HepG2 (cell line): Measurements from ENCODE around the gene CKS1B. TPM values are rescaled to one million over a fixed set of nuclear protein-coding genes. Genes with fewer than 3 reads are reported as not detected.

Experiments
- FOXA3 ChIP-seq: IDR thresholded peaks from 2 replicates; pipeline ENCODE4 v1.6.1; 2016; ENCODE audit warnings: missing genetic modification reagents, missing compliant biosample characterization
- HIVEP1 ChIP-seq: sonication (generic); formaldehyde crosslinking; IDR thresholded peaks from 2 replicates; pipeline ENCODE4 v1.4.0; 2020; ENCODE audit warnings: mild to moderate bottlenecking, missing genetic modification reagents
- HMG20A ChIP-seq: IDR thresholded peaks from 2 replicates; pipeline ENCODE4 v1.6.1; 2016; ENCODE audit warnings: borderline replicate concordance
- MIXL1 ChIP-seq: IDR thresholded peaks from 2 replicates; pipeline ENCODE4 v1.6.1; 2016
- NCOA5 ChIP-seq: sonication (generic); formaldehyde crosslinking; IDR thresholded peaks from 2 replicates; pipeline ENCODE4 v1.4.0; 2020; ENCODE audit warnings: missing genetic modification reagents
- NKX3-1 ChIP-seq: sonication (generic); formaldehyde crosslinking; IDR thresholded peaks from 2 replicates; pipeline ENCODE4 v1.5.0; 2020; ENCODE audit warnings: missing genetic modification reagents
- ONECUT2 ChIP-seq: sonication (generic); formaldehyde crosslinking; IDR thresholded peaks from 2 replicates; pipeline ENCODE4 v1.4.0; 2020; ENCODE audit warnings: missing genetic modification reagents
- POLR2G ChIP-seq: fragments of 200-400 bp; formaldehyde crosslinking; IDR thresholded peaks from 2 replicates; pipeline ENCODE4 v1.6.1; 2018; ENCODE audit warnings: mild to moderate bottlenecking, low read depth, low read length, moderate library complexity
- SMAD3 ChIP-seq: sonication (generic); formaldehyde crosslinking; IDR thresholded peaks from 2 replicates; pipeline ENCODE4 v1.4.0; 2020; ENCODE audit warnings: missing genetic modification reagents
- SP1 ChIP-seq, 2 experiments: fragments of 450-650 bp in 1 of 2; sonication (generic) in 1 of 2; formaldehyde crosslinking in 1 of 2; IDR thresholded peaks; 2 replicates each; pipeline versions ENCODE4 v1.4.0 to v1.6.1; 2016 to 2020; ENCODE audit warnings: missing genetic modification reagents in 1 of 2
- SPEN ChIP-seq: sonication (generic); formaldehyde crosslinking; IDR thresholded peaks from 2 replicates; pipeline ENCODE4 v1.5.1; 2020; ENCODE audit warnings: low read depth, mild to moderate bottlenecking, missing genetic modification reagents
- TARDBP ChIP-seq: sonication (generic); formaldehyde crosslinking; IDR thresholded peaks from 2 replicates; pipeline ENCODE4 v1.8.0; 2022; ENCODE audit warnings: mild to moderate bottlenecking, missing genetic modification reagents
- TOPORS ChIP-seq: sonication (generic); formaldehyde crosslinking; IDR thresholded peaks from 2 replicates; pipeline ENCODE4 v1.8.0; 2023; ENCODE audit warnings: mild to moderate bottlenecking, missing genetic modification reagents
- ZBTB3 ChIP-seq: sonication (generic); formaldehyde crosslinking; IDR thresholded peaks from 2 replicates; pipeline ENCODE4 v1.4.0; 2020; ENCODE audit warnings: low read depth, mild to moderate bottlenecking, moderate library complexity, missing genetic modification reagents, borderline replicate concordance
- ZIK1 ChIP-seq: sonication (generic); formaldehyde crosslinking; IDR thresholded peaks from 2 replicates; pipeline ENCODE4 v1.5.0; 2020; ENCODE audit warnings: mild to moderate bottlenecking, low read depth, missing genetic modification reagents, borderline replicate concordance
- ZNF546 ChIP-seq: sonication (generic); formaldehyde crosslinking; conservative IDR thresholded peaks from 2 replicates; pipeline ENCODE4 v1.8.1; 2023; ENCODE audit warnings: mild to moderate bottlenecking, missing genetic modification reagents
- ZNF616 ChIP-seq: sonication (generic); formaldehyde crosslinking; IDR thresholded peaks from 2 replicates; pipeline ENCODE4 v1.5.0; 2020; ENCODE audit warnings: low read depth, mild to moderate bottlenecking, missing genetic modification reagents
- ZNF619 ChIP-seq: sonication (generic); formaldehyde crosslinking; IDR thresholded peaks from 2 replicates; pipeline ENCODE4 v1.4.0; 2020; ENCODE audit warnings: mild to moderate bottlenecking, missing genetic modification reagents
- ZNF724P ChIP-seq: sonication (generic); formaldehyde crosslinking; IDR thresholded peaks from 2 replicates; pipeline ENCODE4 v1.8.0; 2022; ENCODE audit warnings: missing genetic modification reagents, borderline replicate concordance
- ZSCAN31 ChIP-seq: sonication (generic); formaldehyde crosslinking; IDR thresholded peaks from 2 replicates; pipeline ENCODE4 v1.5.0; 2020; ENCODE audit warnings: low read depth, mild to moderate bottlenecking, missing genetic modification reagents
- polyA plus RNA-seq, 8 experiments: library from polyadenylated mRNA; depleted of rRNA in 3 of 8; stranded (reverse) in 7 of 8; unstranded in 1 of 8; fragments of >200 nt; fragmentation: Illumina TruSeq in 4 of 8; extraction: Trizol in 4 of 8; gene quantifications; 2 replicates each; pipeline versions ENCODE4 v1.2.1 to v1.2.3, GENCODE V29; 2011 to 2016; ENCODE audit warnings: low read depth in 4 of 8, missing spikeins in 1 of 8, mixed read lengths in 1 of 8; ENCODE audit not compliant: insufficient read depth in 1 of 8
- total RNA-seq, 5 experiments: library from RNA; depleted of rRNA; stranded (reverse); fragments of >200 nt; fragmentation: Illumina TruSeq; extraction: Trizol; gene quantifications; 2 replicates each; pipeline ENCODE4 v1.2.3, GENCODE V29; 2016; ENCODE audit warnings: low read depth in 1 of 5
- TF ChIP-seq, protein P1 (sequence below): sonication (generic); formaldehyde crosslinking; IDR thresholded peaks from 2 replicates; pipeline ENCODE4 v1.4.0; 2020; ENCODE audit warnings: missing genetic modification reagents
- TF ChIP-seq, protein P2 (sequence below): sonication (generic); formaldehyde crosslinking; IDR thresholded peaks from 2 replicates; pipeline ENCODE4 v1.5.0; 2020; ENCODE audit warnings: mild to moderate bottlenecking, missing genetic modification reagents, moderate library complexity
- TF ChIP-seq, protein P3 (sequence below): sonication (generic); formaldehyde crosslinking; conservative IDR thresholded peaks from 2 replicates; pipeline ENCODE4 v1.4.0; 2020; ENCODE audit warnings: missing genetic modification reagents

The CKS1B gene
- total and polyA plus RNA-seq, 2 of the 13 experiments (the other 11 are each of a cell fraction or from before 2014, with no cell fraction given): 217 to 222 TPM

DNA sequence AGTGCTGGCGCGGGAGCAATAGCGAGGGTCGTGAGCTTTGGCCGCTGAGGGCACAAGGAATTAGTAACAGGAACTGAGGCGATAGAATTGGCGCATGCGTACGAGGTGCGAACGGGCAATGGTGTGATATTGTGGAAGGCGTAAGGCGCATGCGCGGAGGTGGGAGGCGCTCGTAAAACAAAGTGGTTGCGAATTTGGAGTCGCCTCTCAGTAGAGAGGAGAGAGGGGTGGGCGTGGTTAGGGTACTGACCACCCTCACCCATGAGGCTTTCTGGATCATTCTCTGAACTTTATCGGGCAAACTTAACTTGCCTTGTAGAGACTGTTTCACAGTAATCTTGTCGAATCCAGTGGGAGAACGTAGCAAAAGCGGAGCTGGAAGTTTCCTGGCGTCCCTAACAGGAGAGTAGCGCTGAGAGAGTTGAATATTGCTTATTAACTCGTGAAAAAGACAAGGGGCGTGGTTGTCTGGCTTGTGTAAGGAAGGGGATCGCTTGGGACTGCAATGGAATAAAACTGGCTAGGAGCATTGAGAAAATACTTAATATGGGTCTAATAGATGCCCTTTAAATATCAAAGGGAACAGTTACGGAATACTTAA, 427 bp downstream of the CKS1B start (continued):
- peak; percentile 29 for TF ChIP-seq FOXA3 (CRISPR knock-in tag)
- TF ChIP-seq NCOA5 (CRISPR knock-in tag): no peak
- no peak; the same call in 1 of the 2 replicates for TF ChIP-seq TARDBP
- peak; percentile 66 for TF ChIP-seq POLR2G
- TF ChIP-seq ZNF619: no peak
- no peak; the same call in 1 of the 2 replicates for TF ChIP-seq TOPORS (CRISPR knock-in tag)
- no peak for TF ChIP-seq SP1 (IDR thresholded peaks at IDR 0.05)
- peak; percentile 1; the same call in 1 of the 2 replicates for TF ChIP-seq SP1 (CRISPR knock-in tag; IDR thresholded peaks at IDR 0.05)
- TF ChIP-seq HMG20A (CRISPR knock-in tag): no peak
- peak; percentile 57; the same call in 1 of the 2 replicates for TF ChIP-seq MIXL1 (CRISPR knock-in tag)
- no peak; the same call in 1 of the 2 replicates for TF ChIP-seq SMAD3
- TF ChIP-seq, protein P1, sequence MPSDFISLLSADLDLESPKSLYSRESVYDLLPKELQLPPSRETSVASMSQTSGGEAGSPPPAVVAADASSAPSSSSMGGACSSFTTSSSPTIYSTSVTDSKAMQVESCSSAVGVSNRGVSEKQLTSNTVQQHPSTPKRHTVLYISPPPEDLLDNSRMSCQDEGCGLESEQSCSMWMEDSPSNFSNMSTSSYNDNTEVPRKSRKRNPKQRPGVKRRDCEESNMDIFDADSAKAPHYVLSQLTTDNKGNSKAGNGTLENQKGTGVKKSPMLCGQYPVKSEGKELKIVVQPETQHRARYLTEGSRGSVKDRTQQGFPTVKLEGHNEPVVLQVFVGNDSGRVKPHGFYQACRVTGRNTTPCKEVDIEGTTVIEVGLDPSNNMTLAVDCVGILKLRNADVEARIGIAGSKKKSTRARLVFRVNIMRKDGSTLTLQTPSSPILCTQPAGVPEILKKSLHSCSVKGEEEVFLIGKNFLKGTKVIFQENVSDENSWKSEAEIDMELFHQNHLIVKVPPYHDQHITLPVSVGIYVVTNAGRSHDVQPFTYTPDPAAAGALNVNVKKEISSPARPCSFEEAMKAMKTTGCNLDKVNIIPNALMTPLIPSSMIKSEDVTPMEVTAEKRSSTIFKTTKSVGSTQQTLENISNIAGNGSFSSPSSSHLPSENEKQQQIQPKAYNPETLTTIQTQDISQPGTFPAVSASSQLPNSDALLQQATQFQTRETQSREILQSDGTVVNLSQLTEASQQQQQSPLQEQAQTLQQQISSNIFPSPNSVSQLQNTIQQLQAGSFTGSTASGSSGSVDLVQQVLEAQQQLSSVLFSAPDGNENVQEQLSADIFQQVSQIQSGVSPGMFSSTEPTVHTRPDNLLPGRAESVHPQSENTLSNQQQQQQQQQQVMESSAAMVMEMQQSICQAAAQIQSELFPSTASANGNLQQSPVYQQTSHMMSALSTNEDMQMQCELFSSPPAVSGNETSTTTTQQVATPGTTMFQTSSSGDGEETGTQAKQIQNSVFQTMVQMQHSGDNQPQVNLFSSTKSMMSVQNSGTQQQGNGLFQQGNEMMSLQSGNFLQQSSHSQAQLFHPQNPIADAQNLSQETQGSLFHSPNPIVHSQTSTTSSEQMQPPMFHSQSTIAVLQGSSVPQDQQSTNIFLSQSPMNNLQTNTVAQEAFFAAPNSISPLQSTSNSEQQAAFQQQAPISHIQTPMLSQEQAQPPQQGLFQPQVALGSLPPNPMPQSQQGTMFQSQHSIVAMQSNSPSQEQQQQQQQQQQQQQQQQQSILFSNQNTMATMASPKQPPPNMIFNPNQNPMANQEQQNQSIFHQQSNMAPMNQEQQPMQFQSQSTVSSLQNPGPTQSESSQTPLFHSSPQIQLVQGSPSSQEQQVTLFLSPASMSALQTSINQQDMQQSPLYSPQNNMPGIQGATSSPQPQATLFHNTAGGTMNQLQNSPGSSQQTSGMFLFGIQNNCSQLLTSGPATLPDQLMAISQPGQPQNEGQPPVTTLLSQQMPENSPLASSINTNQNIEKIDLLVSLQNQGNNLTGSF (CRISPR knock-in tag): no peak
- TF ChIP-seq ZSCAN31: 0 out of 2 replicates have a peak, but pooled peaks have one; percentile 45
- 0 out of 2 replicates have a peak, but pooled peaks have one; percentile 32 for TF ChIP-seq HIVEP1 (CRISPR knock-in tag)
- TF ChIP-seq ZNF616 (CRISPR knock-in tag): peak; percentile 5; the same call in 1 of the 2 replicates
- 0 out of 2 replicates have a peak, but pooled peaks have one; percentile 2 for TF ChIP-seq ZNF546 (CRISPR knock-in tag)
- no peak for TF ChIP-seq ZBTB3 (CRISPR knock-in tag)
- TF ChIP-seq, protein P2, sequence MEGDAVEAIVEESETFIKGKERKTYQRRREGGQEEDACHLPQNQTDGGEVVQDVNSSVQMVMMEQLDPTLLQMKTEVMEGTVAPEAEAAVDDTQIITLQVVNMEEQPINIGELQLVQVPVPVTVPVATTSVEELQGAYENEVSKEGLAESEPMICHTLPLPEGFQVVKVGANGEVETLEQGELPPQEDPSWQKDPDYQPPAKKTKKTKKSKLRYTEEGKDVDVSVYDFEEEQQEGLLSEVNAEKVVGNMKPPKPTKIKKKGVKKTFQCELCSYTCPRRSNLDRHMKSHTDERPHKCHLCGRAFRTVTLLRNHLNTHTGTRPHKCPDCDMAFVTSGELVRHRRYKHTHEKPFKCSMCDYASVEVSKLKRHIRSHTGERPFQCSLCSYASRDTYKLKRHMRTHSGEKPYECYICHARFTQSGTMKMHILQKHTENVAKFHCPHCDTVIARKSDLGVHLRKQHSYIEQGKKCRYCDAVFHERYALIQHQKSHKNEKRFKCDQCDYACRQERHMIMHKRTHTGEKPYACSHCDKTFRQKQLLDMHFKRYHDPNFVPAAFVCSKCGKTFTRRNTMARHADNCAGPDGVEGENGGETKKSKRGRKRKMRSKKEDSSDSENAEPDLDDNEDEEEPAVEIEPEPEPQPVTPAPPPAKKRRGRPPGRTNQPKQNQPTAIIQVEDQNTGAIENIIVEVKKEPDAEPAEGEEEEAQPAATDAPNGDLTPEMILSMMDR (CRISPR knock-in tag): peak; percentile 6; the same call in 1 of the 2 replicates
- no peak for TF ChIP-seq ZNF724P (CRISPR knock-in tag)
- TF ChIP-seq, protein P3, sequence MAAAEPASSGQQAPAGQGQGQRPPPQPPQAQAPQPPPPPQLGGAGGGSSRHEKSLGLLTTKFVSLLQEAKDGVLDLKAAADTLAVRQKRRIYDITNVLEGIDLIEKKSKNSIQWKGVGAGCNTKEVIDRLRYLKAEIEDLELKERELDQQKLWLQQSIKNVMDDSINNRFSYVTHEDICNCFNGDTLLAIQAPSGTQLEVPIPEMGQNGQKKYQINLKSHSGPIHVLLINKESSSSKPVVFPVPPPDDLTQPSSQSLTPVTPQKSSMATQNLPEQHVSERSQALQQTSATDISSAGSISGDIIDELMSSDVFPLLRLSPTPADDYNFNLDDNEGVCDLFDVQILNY (CRISPR knock-in tag): no peak
- no peak for TF ChIP-seq NKX3-1 (CRISPR knock-in tag)
- TF ChIP-seq SPEN (CRISPR knock-in tag): 0 out of 2 replicates have a peak, but pooled peaks have one; percentile 4
- 0 out of 2 replicates have a peak, but pooled peaks have one; percentile 30 for TF ChIP-seq ZIK1
- TF ChIP-seq ONECUT2 (CRISPR knock-in tag): no peak
